Mesenteric fat pad (tissue), 1 donor: ENCODE measurements around the gene C22orf23. TPM values are rescaled to one million over a fixed set of nuclear protein-coding genes. Genes with fewer than 3 reads are reported as not detected.
A peak's percentile ranks its signal among the peaks of the same experiment; 100 is the strongest.

Experiments
- DNase-seq: peaks from one replicate; pipeline ENCODE4 v3.0.0-alpha.2; 2020; ENCODE audit warnings: low spot score
- long read RNA-seq: library from polyadenylated mRNA; unstranded; transcript quantifications from one replicate; pipeline ENCODE4 v2.0.0, GENCODE V29; 2020
- total RNA-seq: library from RNA; stranded (reverse); fragmentation: NEBNext Ultra II Directional; extraction: Animal tissue kit (Norgen Biotek cat#: 25700); gene quantifications from one replicate; pipeline ENCODE4 v1.2.1, GENCODE V29; 2021
- donor health status: DM: yes; HTN: yes; CAD: no.

Gene C22orf23
- total RNA-seq, result not detected
- long read RNA-seq, partial matches to known transcripts, result 0 of 3 reads
- long read RNA-seq, other reads (novel, unspliced or antisense), result 3 of 3 reads

GRCh38 chr22:37953437-37954179, at the start of gene C22orf23, which contains the start of gene POLR2F:
TSS of gene C22orf23 (minus strand) at chr22:37953601. CDS start at chr22:37953149, 452 bp downstream.
TSS of gene POLR2F (plus strand) at chr22:37953699. CDS start at chr22:37953788, 89 bp downstream.
- DNase-seq, result peak; percentile 99

DNA sequence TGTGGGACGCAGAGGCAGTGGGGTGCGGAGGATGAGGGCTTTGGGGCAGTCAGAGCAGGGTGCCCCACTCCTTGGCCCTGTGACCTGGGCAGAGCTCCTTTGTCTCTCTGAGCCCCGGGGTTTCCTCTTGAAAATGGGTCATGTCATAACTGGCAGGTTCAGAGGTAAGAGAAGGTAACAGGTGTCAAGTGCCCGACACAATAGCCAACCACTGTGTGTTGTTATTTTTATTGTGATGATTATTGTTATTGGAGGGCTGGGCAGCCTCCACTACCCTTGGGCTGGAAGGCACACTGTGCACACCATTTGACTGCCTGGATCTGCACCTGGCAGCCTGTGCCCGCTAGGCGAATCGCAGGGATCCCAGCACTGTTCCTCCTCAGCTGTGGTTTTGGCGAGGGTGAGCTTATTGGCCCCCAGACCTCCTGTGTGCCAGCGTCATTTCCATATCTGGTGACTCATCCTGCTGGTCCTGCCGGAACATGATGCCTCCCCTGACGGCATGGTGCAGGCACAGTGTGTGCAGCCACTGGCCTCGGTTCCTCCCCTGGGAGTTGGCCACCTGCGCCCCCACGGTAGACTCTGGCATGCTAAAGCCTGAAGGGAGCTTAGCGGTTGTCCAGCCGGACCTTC, 46.4 kb upstream of the C22orf23 start:
- DNase-seq, result no peak

GRCh38 chr22:37999236-37999635, 45.8 kb upstream of the C22orf23 start:
- no peak for DNase-seq

DNA sequence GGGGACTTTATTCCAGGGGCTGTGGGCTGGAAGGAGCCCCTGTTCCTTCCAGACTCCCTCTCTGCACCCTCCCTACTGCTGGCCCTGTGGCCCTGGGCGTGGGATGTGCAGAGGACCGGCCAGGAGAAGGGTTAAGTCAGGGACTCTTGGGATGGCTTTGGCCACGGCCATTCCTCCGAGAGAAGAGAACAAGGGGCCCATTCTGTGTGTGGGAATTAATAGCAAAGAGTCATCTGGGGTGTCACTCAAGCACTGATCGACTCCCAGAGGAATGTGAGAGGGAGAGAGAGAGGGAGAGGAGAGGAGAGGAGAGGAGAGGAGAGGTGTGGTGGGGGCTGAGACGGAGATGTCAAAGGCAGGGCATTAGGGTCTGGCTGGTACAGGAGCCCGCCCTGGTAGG, 45.1 kb upstream of the C22orf23 start:
- DNase-seq, result no peak

- DNase-seq, result no peak
Measured at GRCh38 chr22:37996515-37997246, 43.3 kb upstream of the C22orf23 start.

DNA sequence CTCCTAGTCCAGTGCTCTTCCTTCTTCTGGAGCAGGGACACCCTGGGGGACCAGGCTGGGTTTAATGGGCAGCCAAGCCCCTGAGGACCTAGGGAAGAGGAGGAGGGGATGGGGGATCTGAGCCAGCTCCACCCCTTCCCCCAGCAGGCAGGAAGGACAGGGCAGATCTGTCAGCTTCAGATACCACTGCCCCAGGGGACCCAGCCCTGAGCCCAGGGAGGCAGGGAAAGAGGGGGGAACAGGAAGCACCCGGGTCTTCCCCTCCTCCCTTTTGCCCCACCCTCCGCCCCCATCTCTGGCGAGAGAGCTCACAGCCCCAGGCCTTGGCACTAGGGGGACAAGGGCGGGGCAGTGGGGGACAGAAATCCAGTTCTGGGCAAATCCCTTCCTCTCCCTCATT, 42.7 kb upstream of the C22orf23 start:
- DNase-seq, result no peak

DNA sequence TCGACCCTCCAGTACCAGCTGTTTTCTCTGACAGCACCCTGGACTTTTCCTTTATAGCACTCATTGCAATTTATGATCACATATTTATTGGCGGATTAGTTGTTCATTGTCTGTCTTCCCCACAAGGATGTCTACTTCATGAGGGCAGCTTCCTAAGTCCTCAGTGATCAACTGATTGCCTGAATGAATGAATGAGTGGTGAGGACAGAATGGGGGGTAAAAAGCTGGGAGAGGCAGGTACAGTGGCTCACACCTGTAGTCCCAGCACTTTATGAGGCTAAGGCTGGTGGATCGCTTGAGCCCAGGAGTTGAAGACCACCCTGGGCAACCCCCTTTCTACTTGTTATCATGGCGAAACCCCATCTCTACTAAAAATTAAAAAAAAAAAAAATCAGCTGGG, 42.1 kb upstream of the C22orf23 start:
- DNase-seq, result no peak

DNA sequence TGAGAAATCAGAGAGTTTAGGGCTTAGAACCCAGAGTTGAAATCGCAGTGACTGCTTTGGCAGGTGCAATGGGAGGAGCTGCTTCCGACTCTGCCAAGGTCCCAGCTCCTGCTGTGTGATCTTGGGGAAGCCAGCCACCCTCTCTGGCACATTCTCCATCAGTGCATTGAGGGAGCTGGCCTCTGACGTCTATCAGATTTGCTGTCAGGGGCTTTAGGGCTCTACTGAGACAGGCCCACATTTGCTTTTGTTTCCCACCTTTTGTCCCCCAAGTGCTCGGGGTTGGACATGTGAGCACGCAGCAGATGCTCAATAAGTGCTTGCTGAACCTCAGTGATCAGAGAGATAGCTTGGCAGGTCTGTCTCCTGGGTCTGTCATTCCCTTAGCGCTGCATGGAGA, 41.6 kb upstream of the C22orf23 start:
- DNase-seq, result no peak

DNA sequence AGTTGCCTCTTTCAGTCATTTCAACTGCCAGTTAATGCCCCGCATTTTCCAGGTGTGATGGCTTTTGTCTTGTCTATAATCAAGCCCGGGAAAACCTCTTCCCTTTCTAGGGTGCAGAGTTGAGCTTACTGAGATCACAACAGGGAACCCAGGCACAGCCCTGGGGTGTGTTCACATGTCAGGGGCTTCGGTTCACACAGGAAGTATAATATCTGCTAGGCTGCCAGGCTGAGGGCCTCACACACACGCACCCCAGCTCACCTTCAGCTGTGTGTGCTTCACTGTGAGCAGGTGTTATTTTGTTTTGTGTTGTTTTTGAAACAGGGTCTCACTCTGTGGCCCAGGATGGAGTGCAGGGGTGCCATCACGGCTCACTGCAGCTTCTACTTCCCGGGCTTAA, 40.6 kb upstream of the C22orf23 start:
- no peak for DNase-seq

- no peak for DNase-seq
Measured at GRCh38 chr22:37991731-37992442, 38.5 kb upstream of the C22orf23 start.

DNA sequence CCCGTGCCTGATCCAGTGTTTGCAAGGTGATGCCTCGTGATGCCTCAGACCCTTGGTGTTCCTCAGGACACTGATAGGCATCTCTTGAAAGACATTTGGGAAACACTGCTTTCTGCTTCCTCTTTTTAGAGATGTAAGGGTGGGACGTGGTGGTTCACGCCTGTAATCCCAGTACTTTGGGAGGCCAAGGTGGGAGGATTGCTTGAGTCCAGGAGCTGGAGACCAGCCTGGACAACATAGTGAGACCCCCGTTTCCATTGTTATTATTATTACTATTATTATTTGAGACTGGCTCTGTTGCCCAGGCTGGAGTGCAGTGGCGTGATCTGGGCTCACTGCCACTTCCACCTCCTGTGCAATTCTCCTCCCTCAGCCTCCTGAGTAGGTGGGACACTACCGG, 37.5 kb upstream of the C22orf23 start:
- DNase-seq, result no peak

DNA sequence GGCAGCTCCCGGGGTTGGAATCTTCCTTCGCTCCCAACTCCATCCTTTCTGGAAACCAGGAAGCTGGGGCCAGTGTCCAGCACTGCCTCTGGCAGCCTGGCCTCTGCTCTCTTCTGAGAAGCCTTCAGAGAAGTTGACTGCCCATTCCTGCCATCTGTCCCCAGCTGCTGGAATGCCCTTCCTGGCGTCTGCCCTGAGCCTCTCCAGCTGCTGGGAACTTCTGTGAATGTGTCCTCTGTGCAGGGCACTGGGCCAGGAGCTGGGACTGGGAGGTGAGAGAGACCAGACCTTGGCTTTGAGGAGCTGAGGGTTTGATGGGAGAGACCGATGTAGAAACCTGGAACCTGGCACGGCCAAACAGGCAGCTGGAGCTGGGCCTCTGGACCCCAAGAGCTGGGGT, 36.9 kb upstream of the C22orf23 start:
- no peak for DNase-seq

GRCh38 chr22:37989146-37990045, 36.0 kb upstream of the C22orf23 start:
- no peak for DNase-seq

- DNase-seq, result no peak
Measured at GRCh38 chr22:37986371-37986770, 33.0 kb upstream of the C22orf23 start.

GRCh38 chr22:37985751-37986281, 32.4 kb upstream of the C22orf23 start:
- DNase-seq, result no peak

- no peak for DNase-seq
Measured at GRCh38 chr22:37985050-37985585, 31.7 kb upstream of the C22orf23 start.

- DNase-seq, result no peak
Measured at GRCh38 chr22:37983860-37984791, 30.7 kb upstream of the C22orf23 start, which contains the start of gene SOX10. TSS of gene SOX10 (minus strand) at chr22:37984555. CDS start at chr22:37983784, 771 bp downstream.
